Effector memory CD8-positive, alpha-beta T cell (primary cell): ENCODE results near the gene PCDHGA7.
"Not testable (repeated sequence)": the region's sequence is repeated elsewhere in the genome, so short reads cannot be mapped to it uniquely, and the experiment has no call there.

Experiments used
- ATAC-seq: fragments of 150-1000 bp; cut with Tn5 transposase; replicated peaks from 2 replicates; pipeline ENCODE4 v1.10.0; 2021; ENCODE audit warnings: mild to moderate bottlenecking, moderate library complexity
- DNase-seq, 3 experiments: peaks; one replicate each; pipeline ENCODE4 v3.0.0; 2021
- H3K27ac Mint-ChIP-seq, 2 donors: one replicate each; pipeline ENCODE4 v1.8.0; 2022; ENCODE audit warnings: mild to moderate bottlenecking in 2 of 2, mixed read lengths in 2 of 2, moderate library complexity in 2 of 2
- H3K27me3 Mint-ChIP-seq, 2 donors: one replicate each; pipeline ENCODE4 v1.8.0; 2022; ENCODE audit warnings: mixed read lengths in 2 of 2
- H3K36me3 Mint-ChIP-seq: one replicate; pipeline ENCODE4 v1.8.0; 2022; ENCODE audit warnings: mild to moderate bottlenecking, moderate library complexity, mixed read lengths; ENCODE audit not compliant: insufficient read depth
- H3K4me1 Mint-ChIP-seq, 2 donors: one replicate each; pipeline ENCODE4 v1.8.0; 2022; ENCODE audit warnings: low read depth in 2 of 2, mixed read lengths in 2 of 2
- H3K4me3 Mint-ChIP-seq, 2 donors: one replicate each; pipeline ENCODE4 v1.8.0; 2022; ENCODE audit warnings: mild to moderate bottlenecking in 2 of 2, mixed read lengths in 2 of 2, moderate library complexity in 2 of 2
- H3K9me3 Mint-ChIP-seq, 2 donors: one replicate each; pipeline ENCODE4 v1.8.0; 2022; ENCODE audit warnings: mixed read lengths in 2 of 2

Gene PCDHGA7

DNA sequence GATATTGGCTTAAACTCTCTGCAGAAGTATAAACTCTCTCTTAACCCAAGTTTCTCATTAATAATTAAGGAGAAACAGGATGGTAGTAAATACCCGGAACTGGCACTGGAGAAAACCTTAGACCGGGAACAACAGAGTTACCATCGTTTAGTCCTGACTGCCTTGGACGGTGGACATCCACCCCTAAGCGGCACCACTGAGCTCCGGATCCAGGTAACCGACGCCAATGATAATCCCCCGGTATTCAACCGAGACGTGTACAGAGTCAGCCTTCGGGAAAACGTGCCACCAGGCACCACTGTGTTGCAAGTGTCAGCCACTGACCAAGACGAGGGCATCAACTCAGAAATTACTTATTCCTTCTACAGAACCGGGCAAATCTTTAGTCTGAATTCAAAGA is 16.1 kb downstream of the PCDHGA7 start:
- H3K27ac Mint-ChIP-seq, result no peak overlapping the region
- no peak overlapping the region for H3K4me3 Mint-ChIP-seq
- peaks cover 48 to 77% of the 10 kb centered on the region in 2 donors for H3K27me3 Mint-ChIP-seq
- H3K36me3 Mint-ChIP-seq, result peaks cover 8% of the 10 kb centered on the region
- H3K4me1 Mint-ChIP-seq, result peaks cover 0 to 3% of the 10 kb centered on the region in 2 donors
- no peak for DNase-seq
- peaks cover 7% of the 10 kb centered on the region in 2 donors for H3K9me3 Mint-ChIP-seq
- no peak for ATAC-seq

DNA sequence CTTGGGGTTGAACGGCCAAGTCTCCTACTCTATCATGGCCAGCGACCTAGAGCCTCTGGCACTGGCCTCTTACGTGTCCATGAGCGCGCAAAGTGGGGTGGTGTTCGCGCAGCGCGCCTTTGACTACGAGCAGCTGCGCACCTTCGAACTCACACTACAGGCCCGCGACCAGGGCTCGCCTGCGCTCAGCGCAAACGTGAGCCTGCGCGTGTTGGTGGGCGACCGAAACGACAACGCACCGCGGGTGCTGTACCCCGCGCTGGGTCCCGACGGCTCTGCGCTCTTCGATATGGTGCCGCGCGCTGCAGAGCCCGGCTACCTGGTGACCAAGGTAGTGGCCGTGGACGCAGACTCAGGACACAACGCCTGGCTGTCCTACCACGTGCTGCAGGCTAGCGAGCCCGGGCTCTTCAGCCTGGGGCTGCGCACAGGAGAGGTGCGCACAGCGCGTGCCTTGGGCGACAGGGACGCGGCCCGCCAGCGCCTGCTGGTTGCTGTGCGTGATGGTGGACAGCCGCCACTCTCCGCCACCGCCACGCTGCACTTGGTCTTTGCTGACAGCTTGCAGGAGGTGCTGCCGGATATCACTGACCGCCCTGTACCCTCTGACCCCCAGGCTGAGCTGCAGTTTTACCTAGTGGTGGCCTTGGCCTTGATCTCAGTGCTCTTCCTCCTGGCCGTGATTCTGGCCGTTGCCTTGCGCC is 17.2 kb downstream of the PCDHGA7 start:
- peaks cover 0 to 3% of the 10 kb centered on the region in 2 donors for H3K4me1 Mint-ChIP-seq
- H3K36me3 Mint-ChIP-seq, result peaks cover 4% of the 10 kb centered on the region
- H3K27ac Mint-ChIP-seq, result no peak overlapping the region
- H3K4me3 Mint-ChIP-seq, result no peak overlapping the region
- ATAC-seq (no peak), DNase-seq (no peak)
- H3K27me3 Mint-ChIP-seq, result peaks cover 50 to 77% of the 10 kb centered on the region in 2 donors
- peaks cover 0 to 5% of the 10 kb centered on the region in 2 donors for H3K9me3 Mint-ChIP-seq

DNA sequence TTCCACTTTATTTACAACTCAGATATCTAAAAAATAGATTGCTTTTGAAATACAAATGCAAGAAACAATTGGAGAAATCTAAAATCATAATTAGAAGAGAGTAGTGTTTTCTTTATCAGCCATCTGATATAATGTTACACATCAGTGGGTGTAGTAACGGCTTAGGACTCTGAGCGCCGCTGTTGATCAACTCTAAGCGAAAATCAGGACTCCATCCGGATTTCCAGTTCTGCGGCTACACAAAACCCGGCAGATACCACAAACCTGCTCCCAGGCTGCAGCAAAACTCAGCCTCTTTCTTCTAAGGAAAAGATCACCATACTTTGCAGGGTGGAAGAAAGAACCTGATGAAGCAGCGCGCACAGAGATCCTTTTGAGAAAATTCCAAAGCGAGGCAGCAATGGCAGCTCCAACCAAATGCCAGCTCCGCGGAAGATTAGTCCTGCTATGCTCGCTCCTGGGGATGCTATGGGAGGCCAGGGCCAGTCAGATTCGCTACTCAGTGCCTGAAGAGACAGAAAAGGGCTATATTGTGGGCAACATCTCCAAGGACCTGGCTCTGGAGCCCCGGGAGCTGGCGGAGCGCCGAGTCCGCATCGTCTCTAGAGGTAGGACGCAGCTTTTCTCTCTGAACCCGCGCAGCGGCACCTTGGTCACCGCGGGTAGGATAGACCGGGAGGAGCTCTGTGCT is 20.2 kb downstream of the PCDHGA7 start, which contains the start of gene PCDHGA9:
Gene PCDHGA9, plus strand, starts transcription at position 226 of the 691 bp plus-strand sequence. Its CDS starts 175 bp downstream, at position 401.
- no peak within 1 kb of the TSS for H3K27ac Mint-ChIP-seq
- H3K4me1 Mint-ChIP-seq, result peaks cover 0 to 3% of the 10 kb centered on the region in 2 donors
- peaks cover 0 to 5% of the 10 kb centered on the region in 2 donors for H3K9me3 Mint-ChIP-seq
- ATAC-seq, result no peak
- no peak for DNase-seq
- peaks cover 2% of the 10 kb centered on the region for H3K36me3 Mint-ChIP-seq
- H3K27me3 Mint-ChIP-seq, result peaks cover 61 to 79% of the 10 kb centered on the region in 2 donors
- H3K4me3 Mint-ChIP-seq, result peak within 1 kb of the TSS; percentile 29 to 51

DNA sequence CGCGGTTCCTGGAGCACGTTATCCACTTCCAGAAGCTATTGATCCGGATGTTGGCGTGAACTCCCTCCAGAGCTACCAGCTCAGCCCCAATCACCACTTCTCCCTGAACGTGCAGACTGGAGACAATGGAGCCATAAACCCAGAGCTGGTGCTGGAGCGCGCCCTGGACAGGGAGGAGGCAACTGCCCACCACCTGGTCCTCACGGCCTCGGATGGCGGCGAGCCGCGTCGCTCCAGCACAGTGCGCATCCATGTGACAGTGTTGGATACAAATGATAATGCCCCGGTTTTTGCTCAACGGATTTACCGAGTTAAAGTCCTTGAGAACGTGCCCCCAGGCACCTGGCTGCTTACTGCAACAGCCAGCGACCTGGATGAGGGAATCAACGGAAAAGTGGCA is 20.8 kb downstream of the PCDHGA7 start:
- H3K36me3 Mint-ChIP-seq, result no peaks in the 10 kb centered on the region
- peaks cover 0 to 3% of the 10 kb centered on the region in 2 donors for H3K4me1 Mint-ChIP-seq
- no peak overlapping the region for H3K27ac Mint-ChIP-seq
- peaks cover 66 to 86% of the 10 kb centered on the region in 2 donors for H3K27me3 Mint-ChIP-seq
- no peak for DNase-seq
- peak overlapping the region in 1 of 2 donors; percentile 29 for H3K4me3 Mint-ChIP-seq
- no peak for ATAC-seq
- H3K9me3 Mint-ChIP-seq, result peaks cover 0 to 5% of the 10 kb centered on the region in 2 donors

DNA sequence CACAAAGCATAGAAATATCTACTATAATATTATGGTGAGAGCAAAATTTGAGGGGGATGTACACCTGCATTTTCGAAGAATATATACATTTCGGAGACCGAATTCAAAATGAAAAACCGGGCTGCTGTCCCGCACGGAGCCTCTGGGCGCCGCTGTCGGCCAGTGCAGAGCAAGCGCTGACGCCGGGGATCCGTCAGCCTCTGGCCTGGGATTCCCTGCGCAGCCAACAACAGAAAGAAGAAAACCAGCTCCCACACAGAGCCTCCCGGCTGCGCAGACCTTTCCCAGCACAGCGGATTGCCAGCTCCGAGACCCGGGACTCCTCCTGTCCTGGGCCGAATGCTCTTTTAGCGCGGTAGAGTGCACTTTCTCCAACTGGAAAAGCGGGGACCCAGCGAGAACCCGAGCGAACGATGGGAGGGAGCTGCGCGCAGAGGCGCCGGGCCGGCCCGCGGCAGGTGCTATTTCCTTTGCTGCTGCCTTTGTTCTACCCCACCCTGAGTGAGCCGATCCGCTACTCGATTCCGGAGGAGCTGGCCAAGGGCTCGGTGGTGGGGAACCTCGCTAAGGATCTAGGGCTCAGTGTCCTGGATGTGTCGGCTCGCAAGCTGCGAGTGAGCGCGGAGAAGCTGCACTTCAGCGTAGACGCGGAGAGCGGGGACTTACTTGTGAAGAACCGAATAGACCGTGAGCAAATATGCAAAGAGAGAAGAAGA is 25.4 kb downstream of the PCDHGA7 start, which contains the start of gene PCDHGB6:
Gene PCDHGB6, plus strand, starts transcription at position 232 of the 716 bp plus-strand sequence. Its CDS starts 182 bp downstream, at position 414.
- peaks cover 55 to 73% of the 10 kb centered on the region in 2 donors for H3K27me3 Mint-ChIP-seq
- peak within 1 kb of the TSS; percentile 23 to 48 for H3K4me3 Mint-ChIP-seq
- H3K36me3 Mint-ChIP-seq, H3K4me1 Mint-ChIP-seq, DNase-seq, H3K9me3 Mint-ChIP-seq, ATAC-seq, H3K27ac Mint-ChIP-seq: not testable (repeated sequence)

DNA sequence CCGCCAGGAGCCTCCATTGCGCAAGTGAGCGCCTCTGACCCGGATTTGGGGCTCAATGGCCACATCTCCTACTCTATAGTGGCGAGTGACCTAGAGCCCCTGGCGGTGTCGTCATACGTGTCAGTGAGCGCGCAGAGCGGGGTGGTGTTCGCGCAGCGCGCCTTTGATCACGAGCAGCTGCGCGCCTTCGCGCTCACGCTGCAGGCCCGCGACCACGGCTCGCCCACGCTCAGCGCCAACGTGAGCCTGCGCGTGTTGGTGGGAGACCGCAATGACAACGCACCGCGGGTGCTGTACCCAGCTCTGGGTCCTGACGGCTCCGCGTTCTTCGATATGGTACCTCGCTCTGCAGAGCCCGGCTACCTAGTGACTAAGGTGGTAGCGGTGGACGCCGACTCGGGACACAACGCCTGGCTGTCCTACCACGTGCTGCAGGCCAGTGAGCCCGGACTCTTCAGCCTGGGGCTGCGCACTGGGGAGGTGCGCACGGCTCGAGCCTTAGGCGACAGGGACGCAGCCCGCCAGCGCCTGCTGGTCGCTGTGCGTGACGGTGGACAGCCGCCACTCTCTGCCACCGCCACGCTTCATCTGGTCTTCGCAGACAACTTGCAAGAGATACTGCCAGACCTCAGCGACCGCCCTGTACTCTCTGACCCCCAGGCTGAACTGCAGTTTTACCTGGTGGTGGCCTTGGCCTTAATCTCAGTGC is 27.2 kb downstream of the PCDHGA7 start:
- ATAC-seq, result no peak
- Mint-ChIP-seq H3K27ac (no peak overlapping the region), H3K4me1 (peaks cover 8 to 15% of the 10 kb centered on the region in 2 donors), H3K27me3 (peaks cover 57 to 73% of the 10 kb centered on the region in 2 donors), H3K4me3 (no peak overlapping the region), H3K36me3 (peaks cover 7% of the 10 kb centered on the region), H3K9me3 (peaks cover 7% of the 10 kb centered on the region in 2 donors)
- DNase-seq, result no peak

DNA sequence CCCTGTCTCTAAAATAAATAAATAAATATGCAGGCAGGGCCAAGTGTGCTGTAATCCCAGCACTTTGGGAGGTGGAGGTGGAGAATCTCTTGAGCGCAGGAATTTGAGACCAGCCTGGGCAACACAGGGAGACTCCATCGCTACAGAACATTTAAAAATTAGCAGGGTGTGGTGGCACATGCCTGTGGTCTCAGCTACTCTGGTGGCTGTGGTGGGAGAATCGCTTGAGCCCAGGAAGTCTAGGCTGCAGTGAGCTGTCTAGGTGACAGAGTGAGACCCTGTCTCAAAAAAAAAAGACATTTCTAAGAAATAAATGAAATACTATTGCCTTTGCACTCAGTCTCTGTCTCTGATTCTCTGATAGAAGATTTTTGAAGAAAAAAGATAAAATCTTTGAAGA is 29.0 kb downstream of the PCDHGA7 start:
- H3K27ac Mint-ChIP-seq, result no peak overlapping the region
- peaks cover 8 to 19% of the 10 kb centered on the region in 2 donors for H3K4me1 Mint-ChIP-seq
- no peak overlapping the region for H3K4me3 Mint-ChIP-seq
- peaks cover 7% of the 10 kb centered on the region in 2 donors for H3K9me3 Mint-ChIP-seq
- peaks cover 56 to 72% of the 10 kb centered on the region in 2 donors for H3K27me3 Mint-ChIP-seq
- peaks cover 7% of the 10 kb centered on the region for H3K36me3 Mint-ChIP-seq
- DNase-seq (no peak), ATAC-seq (no peak)

DNA sequence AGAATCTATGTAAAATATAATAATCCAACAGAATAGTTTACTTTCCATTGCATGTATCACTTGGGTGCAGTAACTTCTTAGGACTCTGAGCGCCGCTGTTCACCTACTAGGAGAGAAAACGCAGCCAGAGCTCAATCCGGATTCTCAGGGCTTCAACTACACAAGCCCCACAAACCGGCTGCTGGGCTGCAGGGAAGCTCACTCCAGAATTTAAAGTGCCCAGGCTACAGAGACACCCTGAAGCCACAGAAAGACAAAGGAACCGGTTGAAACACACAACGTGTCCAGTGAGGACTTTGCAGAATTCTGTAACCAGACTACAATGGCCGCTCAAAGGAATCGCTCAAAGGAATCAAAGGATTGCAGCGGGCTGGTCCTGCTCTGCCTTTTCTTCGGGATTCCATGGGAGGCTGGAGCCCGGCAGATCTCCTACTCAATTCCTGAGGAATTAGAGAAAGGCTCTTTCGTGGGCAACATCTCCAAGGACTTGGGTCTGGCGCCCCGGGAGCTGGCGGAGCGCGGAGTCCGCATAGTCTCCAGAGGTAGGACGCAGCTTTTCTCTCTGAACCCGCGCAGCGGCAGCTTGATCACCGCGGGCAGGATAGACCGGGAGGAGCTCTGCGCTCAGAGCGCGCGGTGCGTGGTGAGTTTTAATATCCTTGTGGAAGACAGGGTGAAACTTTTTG is 30.5 kb downstream of the PCDHGA7 start, which contains the start of gene PCDHGA10:
Gene PCDHGA10, plus strand, starts transcription at position 134 of the 686 bp plus-strand sequence. Its CDS starts 189 bp downstream, at position 323.
- Mint-ChIP-seq H3K4me1 (peaks cover 10 to 22% of the 10 kb centered on the region in 2 donors), H3K27me3 (peaks cover 63 to 77% of the 10 kb centered on the region in 2 donors), H3K9me3 (peaks cover 7 to 10% of the 10 kb centered on the region in 2 donors), H3K36me3 (peaks cover 11% of the 10 kb centered on the region), H3K4me3 (peak within 1 kb of the TSS; percentile 79 to 81), H3K27ac (peak within 1 kb of the TSS in 1 of 2 donors; percentile 63)
- ATAC-seq (peak; percentile 80), DNase-seq (peak; percentile 35 to 40 (median 35))

DNA sequence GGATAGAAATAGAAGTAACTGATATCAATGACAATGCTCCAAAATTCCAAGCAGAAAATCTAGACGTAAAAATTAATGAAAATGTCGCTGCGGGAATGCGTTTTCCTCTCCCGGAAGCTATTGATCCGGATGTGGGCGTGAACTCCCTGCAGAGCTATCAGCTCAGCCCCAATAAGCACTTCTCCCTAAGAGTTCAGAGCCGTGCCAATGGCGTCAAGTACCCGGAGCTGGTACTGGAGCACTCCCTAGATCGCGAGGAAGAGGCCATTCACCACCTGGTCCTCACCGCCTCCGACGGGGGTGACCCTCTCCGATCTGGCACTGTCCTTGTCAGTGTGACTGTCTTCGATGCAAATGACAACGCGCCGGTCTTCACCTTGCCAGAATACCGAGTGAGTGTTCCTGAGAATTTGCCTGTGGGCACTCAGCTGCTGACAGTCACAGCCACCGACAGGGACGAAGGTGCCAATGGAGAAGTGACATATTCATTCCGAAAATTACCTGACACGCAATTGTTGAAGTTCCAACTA is 31.1 kb downstream of the PCDHGA7 start:
- Mint-ChIP-seq H3K27ac (peak overlapping the region in 1 of 2 donors; percentile 63), H3K36me3 (peaks cover 11% of the 10 kb centered on the region), H3K4me1 (peaks cover 10 to 22% of the 10 kb centered on the region in 2 donors), H3K4me3 (peak overlapping the region; percentile 79 to 81), H3K9me3 (peaks cover 8 to 16% of the 10 kb centered on the region in 2 donors), H3K27me3 (peaks cover 64 to 77% of the 10 kb centered on the region in 2 donors)
- DNase-seq (no peak), ATAC-seq (no peak)

DNA sequence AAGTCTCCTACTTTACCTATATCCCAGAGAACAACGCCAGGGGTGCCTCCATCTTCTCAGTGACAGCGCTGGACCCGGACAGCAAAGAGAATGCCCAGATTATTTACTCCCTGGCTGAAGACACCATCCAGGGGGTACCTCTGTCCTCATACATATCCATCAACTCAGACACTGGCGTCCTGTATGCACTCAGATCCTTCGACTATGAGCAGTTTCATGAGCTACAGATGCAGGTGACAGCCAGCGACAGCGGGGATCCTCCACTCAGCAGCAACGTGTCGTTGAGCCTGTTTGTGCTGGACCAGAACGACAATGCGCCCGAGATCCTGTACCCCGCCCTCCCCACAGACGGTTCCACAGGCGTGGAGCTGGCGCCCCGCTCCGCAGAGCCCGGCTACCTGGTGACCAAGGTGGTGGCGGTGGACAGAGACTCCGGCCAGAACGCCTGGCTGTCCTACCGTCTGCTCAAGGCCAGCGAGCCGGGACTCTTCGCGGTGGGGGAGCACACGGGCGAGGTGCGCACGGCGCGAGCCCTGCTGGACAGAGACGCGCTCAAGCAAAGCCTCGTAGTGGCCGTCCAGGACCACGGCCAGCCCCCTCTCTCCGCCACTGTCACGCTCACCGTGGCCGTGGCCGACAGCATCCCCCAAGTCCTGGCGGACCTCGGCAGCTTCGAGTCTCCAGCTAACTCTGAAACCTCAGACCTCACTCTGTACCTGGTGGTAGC is 32.2 kb downstream of the PCDHGA7 start:
- peaks cover 7 to 19% of the 10 kb centered on the region in 2 donors for H3K9me3 Mint-ChIP-seq
- not testable (repeated sequence) for DNase-seq, H3K27ac Mint-ChIP-seq, ATAC-seq
- peaks cover 61 to 77% of the 10 kb centered on the region in 2 donors for H3K27me3 Mint-ChIP-seq
- peak overlapping the region; percentile 7 to 43 for H3K4me3 Mint-ChIP-seq
- peaks cover 18% of the 10 kb centered on the region for H3K36me3 Mint-ChIP-seq
- peaks cover 10 to 22% of the 10 kb centered on the region in 2 donors for H3K4me1 Mint-ChIP-seq

DNA sequence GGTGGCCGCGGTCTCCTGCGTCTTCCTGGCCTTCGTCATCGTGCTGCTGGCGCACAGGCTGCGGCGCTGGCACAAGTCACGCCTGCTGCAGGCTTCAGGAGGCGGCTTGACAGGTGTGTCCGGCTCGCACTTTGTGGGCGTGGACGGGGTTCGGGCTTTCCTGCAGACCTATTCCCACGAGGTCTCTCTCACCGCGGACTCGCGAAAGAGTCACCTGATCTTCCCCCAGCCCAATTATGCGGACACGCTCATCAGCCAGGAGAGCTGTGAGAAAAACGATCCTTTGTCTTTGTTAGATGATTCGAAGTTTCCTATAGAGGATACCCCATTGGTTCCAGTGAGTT is 32.7 kb downstream of the PCDHGA7 start:
- Mint-ChIP-seq H3K4me3 (peak overlapping the region; percentile 41 to 43), H3K27me3 (peaks cover 62 to 77% of the 10 kb centered on the region in 2 donors), H3K9me3 (peaks cover 7 to 15% of the 10 kb centered on the region in 2 donors), H3K36me3 (peaks cover 12% of the 10 kb centered on the region), H3K4me1 (peaks cover 10 to 21% of the 10 kb centered on the region in 2 donors)
- not testable (repeated sequence) for DNase-seq, H3K27ac Mint-ChIP-seq, ATAC-seq
